ENCODE results near the gene NTRK2. TPM values are rescaled to one million over a fixed set of nuclear protein-coding genes. Genes with fewer than 3 reads are reported as not detected.

The NTRK2 gene
- total RNA-seq, 4 donors from 2014 or later: 2.6 to 8.5 (median 6.0) TPM

GRCh38 chr9:84869091-84869490 is 199.6 kb downstream of the NTRK2 start:
- Histone ChIP-seq H3K27me3 (no peaks in the 10 kb centered on the region), H3K36me3 (no peaks in the 10 kb centered on the region), H3K4me3 (no peak overlapping the region), H3K9me3 (no peaks in the 10 kb centered on the region), H3K27ac (no peak overlapping the region), H3K4me1 (no peaks in the 10 kb centered on the region)
- 90% methylated on average over 2 of the region's 2 CpGs; no CpG with 5 or more reads in 1 of the 2 donors for WGBS, 2 donors (ENCODE audit: low coverage in 1 of 2)
- no peak for TF ChIP-seq POLR2A (IDR thresholded peaks at IDR 0.05)
- TF ChIP-seq EP300 (IDR thresholded peaks at IDR 0.05): no peak
- TF ChIP-seq CTCF (IDR thresholded peaks at IDR 0.05): no peak
- no peak for TF ChIP-seq POLR2AphosphoS5 (IDR thresholded peaks at IDR 0.05)
- ATAC-seq: no peak

- Histone ChIP-seq H3K27ac (no peak overlapping the region), H3K9me3 (no peaks in the 10 kb centered on the region), H3K4me1 (no peaks in the 10 kb centered on the region), H3K4me3 (no peak overlapping the region), H3K27me3 (no peaks in the 10 kb centered on the region), H3K36me3 (no peaks in the 10 kb centered on the region)
- no peak for ATAC-seq
- TF ChIP-seq CTCF (IDR thresholded peaks at IDR 0.05): no peak
- TF ChIP-seq POLR2A (IDR thresholded peaks at IDR 0.05): no peak
- no peak for TF ChIP-seq POLR2AphosphoS5 (IDR thresholded peaks at IDR 0.05)
- TF ChIP-seq EP300 (IDR thresholded peaks at IDR 0.05): no peak
- 45 to 90% methylated on average over 2 to 4 of the region's 4 CpGs for WGBS, 2 donors (ENCODE audit: low coverage in 1 of 2)
These were observed 202.5 kb downstream of the NTRK2 start for GRCh38 chr9:84871983-84872382.

GRCh38 chr9:84874022-84874421 is 204.5 kb downstream of the NTRK2 start:
- Histone ChIP-seq H3K27ac (no peak overlapping the region), H3K36me3 (no peaks in the 10 kb centered on the region), H3K9me3 (no peaks in the 10 kb centered on the region)

GRCh38 chr9:84874596-84874995 is 205.1 kb downstream of the NTRK2 start:
- ATAC-seq: peak; percentile 36
- Histone ChIP-seq H3K9me3 (no peaks in the 10 kb centered on the region), H3K27ac (peak overlapping the region in 1 of 4 donors; percentile 19), H3K4me3 (no peak overlapping the region), H3K36me3 (no peaks in the 10 kb centered on the region), H3K4me1 (no peaks in the 10 kb centered on the region), H3K27me3 (no peaks in the 10 kb centered on the region)
- 0% methylated on average over 1 to 2 of the region's 2 CpGs for WGBS, 2 donors (ENCODE audit: low coverage in 1 of 2)
- TF ChIP-seq EP300 (IDR thresholded peaks at IDR 0.05) (no peak), POLR2AphosphoS5 (IDR thresholded peaks at IDR 0.05) (no peak), CTCF (IDR thresholded peaks at IDR 0.05) (no peak), POLR2A (IDR thresholded peaks at IDR 0.05) (no peak)

More at GRCh38 chr9:84874022-84874421, 204.5 kb downstream of the NTRK2 start:
- Histone ChIP-seq H3K4me3 (no peak overlapping the region), H3K4me1 (no peaks in the 10 kb centered on the region), H3K27me3 (no peaks in the 10 kb centered on the region)
- ATAC-seq: no peak
- WGBS, 2 donors (ENCODE audit: low coverage in 1 of 2): 93 to 100% methylated on average over 1 to 3 of the region's 4 CpGs
- TF ChIP-seq CTCF (IDR thresholded peaks at IDR 0.05): no peak
- TF ChIP-seq EP300 (IDR thresholded peaks at IDR 0.05): no peak
- TF ChIP-seq POLR2AphosphoS5 (IDR thresholded peaks at IDR 0.05): no peak
- no peak for TF ChIP-seq POLR2A (IDR thresholded peaks at IDR 0.05)

- H3K27ac ChIP-seq: peak overlapping the region in 1 of 4 donors; percentile 19
- H3K27me3 ChIP-seq: no peaks in the 10 kb centered on the region
- no peaks in the 10 kb centered on the region for H3K36me3 ChIP-seq
- no peaks in the 10 kb centered on the region for H3K9me3 ChIP-seq
- no peaks in the 10 kb centered on the region for H3K4me1 ChIP-seq
- TF ChIP-seq POLR2A (IDR thresholded peaks at IDR 0.05) (no peak), CTCF (IDR thresholded peaks at IDR 0.05) (no peak), EP300 (IDR thresholded peaks at IDR 0.05) (no peak), POLR2AphosphoS5 (IDR thresholded peaks at IDR 0.05) (no peak)
- ATAC-seq: no peak
- 39 to 40% methylated on average over 4 of the region's 4 CpGs for WGBS, 2 donors (ENCODE audit: low coverage in 1 of 2)
- no peak overlapping the region for H3K4me3 ChIP-seq
These were observed 205.7 kb downstream of the NTRK2 start for GRCh38 chr9:84875193-84875592.

Data from gastroesophageal sphincter (tissue), 4 donors.